Endodermal cell (in vitro differentiated cells): ENCODE results near the gene PICK1. TPM values are rescaled to one million over a fixed set of nuclear protein-coding genes. Genes with fewer than 3 reads are reported as not detected.

Source experiments
- DNase-seq: peaks from one replicate; pipeline ENCODE4 v3.0.0-alpha.2; 2017
- H3K27ac ChIP-seq: 2 replicates; pipeline ENCODE4 v1.5.1; 2013; ENCODE audit warnings: mild to moderate bottlenecking, low read depth, low read length, moderate library complexity
- H3K27me3 ChIP-seq: 2 replicates; pipeline ENCODE4 v1.6.1; 2013; ENCODE audit warnings: mild to moderate bottlenecking, low read length, moderate library complexity; ENCODE audit not compliant: insufficient read depth, control insufficient read depth, poor library complexity, severe bottlenecking
- H3K36me3 ChIP-seq: 2 replicates; pipeline ENCODE4 v1.7.0; 2013; ENCODE audit warnings: mild to moderate bottlenecking, low read length, moderate library complexity; ENCODE audit not compliant: control insufficient read depth, insufficient read depth
- H3K4me1 ChIP-seq: one replicate; pipeline ENCODE4 v1.7.0; 2013; ENCODE audit warnings: low read length; ENCODE audit not compliant: control insufficient read depth, insufficient read depth
- H3K4me3 ChIP-seq: 2 replicates; pipeline ENCODE4 v1.5.1; 2013; ENCODE audit warnings: mild to moderate bottlenecking, low read length, moderate library complexity
- H3K9ac ChIP-seq: 2 replicates; pipeline ENCODE4 v1.6.1; 2013; ENCODE audit warnings: mild to moderate bottlenecking, low read length, moderate library complexity; ENCODE audit not compliant: poor library complexity, severe bottlenecking; ENCODE audit errors: extremely low read depth
- H3K9me3 ChIP-seq: 2 replicates; pipeline ENCODE4 v1.6.1; 2013; ENCODE audit warnings: mild to moderate bottlenecking, low read length, moderate library complexity; ENCODE audit not compliant: control insufficient read depth
- H3K27ac Mint-ChIP-seq: 2 replicates; pipeline ENCODE4 v1.8.0; 2020; ENCODE audit warnings: mixed read lengths
- H3K27me3 Mint-ChIP-seq: 2 replicates; pipeline ENCODE4 v1.8.0; 2021; ENCODE audit warnings: mild to moderate bottlenecking, mixed read lengths; ENCODE audit not compliant: insufficient read depth
- H3K36me3 Mint-ChIP-seq: 2 replicates; pipeline ENCODE4 v1.8.0; 2020; ENCODE audit warnings: low read depth, mixed read lengths
- H3K4me1 Mint-ChIP-seq: 2 replicates; pipeline ENCODE4 v1.8.0; 2020; ENCODE audit warnings: mixed read lengths
- H3K4me3 Mint-ChIP-seq: 2 replicates; pipeline ENCODE4 v1.8.0; 2020; ENCODE audit warnings: mild to moderate bottlenecking, moderate library complexity, mixed read lengths
- H3K9me3 Mint-ChIP-seq: 2 replicates; pipeline ENCODE4 v1.8.0; 2020; ENCODE audit warnings: mild to moderate bottlenecking, mixed read lengths
- CTCF ChIP-seq: fragments of 200-600 bp; sonication (generic); conservative IDR thresholded peaks from 2 replicates; pipeline ENCODE4 v1.5.0; 2021; ENCODE audit warnings: antibody characterized with exemption, mild to moderate bottlenecking
- WGBS, 2 experiments: methylation state at CpG; one replicate each; pipeline versions ENCODE4 v1.1.5 to v1.1.7; 2013; ENCODE audit warnings: missing lambda C conversion rate in 2 of 2, mixed read lengths in 1 of 2; ENCODE audit not compliant: insufficient coverage in 1 of 2, insufficient read length in 1 of 2; 5-methylcytosine and 5-hydroxymethylcytosine counted together
- total RNA-seq, 2 donors: library from RNA; stranded (reverse); fragmentation: NEBNext Ultra II Directional in 1 of 2; extraction: Animal tissue kit (Norgen Biotek cat#: 25700) in 1 of 2; gene quantifications; 2 replicates in 1 of 2; 3 replicates in 1 of 2; pipeline ENCODE4 v1.2.1, GENCODE V29; 2021

The PICK1 gene
- total RNA-seq, 2 donors from 2014 or later, result 42.7 to 54.1 TPM

GRCh38 chr22:38086001-38086845 is 29.0 kb downstream of the PICK1 start:
- Histone ChIP-seq H3K4me3 (no peak overlapping the region), H3K9ac (no peak overlapping the region), H3K4me1 (peaks cover 7% of the 10 kb centered on the region), H3K27ac (no peak overlapping the region), H3K27me3 (peaks cover 15% of the 10 kb centered on the region), H3K36me3 (no peaks in the 10 kb centered on the region), H3K9me3 (no peaks in the 10 kb centered on the region)
- peaks cover 4% of the 10 kb centered on the region for H3K4me1 Mint-ChIP-seq
- H3K27me3 Mint-ChIP-seq, result peaks cover 40% of the 10 kb centered on the region
- H3K4me3 Mint-ChIP-seq, result no peak overlapping the region
- H3K36me3 Mint-ChIP-seq, result no peaks in the 10 kb centered on the region
- DNase-seq, result peak; percentile 72
- H3K27ac Mint-ChIP-seq, result no peak overlapping the region
- 87 to 91% methylated on average over 11 to 22 of the region's 25 CpGs for WGBS, 2 experiments
- TF ChIP-seq CTCF, result no peak
- no peaks in the 10 kb centered on the region for H3K9me3 Mint-ChIP-seq

DNA sequence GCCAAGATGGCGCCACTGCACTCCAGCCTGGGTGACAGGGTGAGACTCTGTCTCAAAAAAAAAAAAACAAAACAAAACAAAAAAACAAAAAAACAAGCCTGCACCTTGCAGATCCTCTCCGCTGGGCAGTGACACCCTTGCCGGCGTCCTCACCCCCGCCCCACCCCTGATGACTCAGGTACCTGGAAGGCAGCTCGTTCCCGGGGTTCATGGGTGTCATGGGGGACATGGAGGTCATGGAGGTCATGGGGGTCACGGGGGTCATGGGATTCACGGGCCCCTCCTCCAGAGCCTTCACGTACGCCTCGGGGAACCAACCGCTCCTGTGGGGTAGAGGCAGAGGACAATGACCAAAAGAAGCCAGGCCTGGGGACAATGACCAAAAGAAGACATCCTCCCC is 29.7 kb downstream of the PICK1 start:
- H3K27me3 ChIP-seq, result peaks cover 9% of the 10 kb centered on the region
- Mint-ChIP-seq H3K27ac (no peak overlapping the region), H3K4me3 (no peak overlapping the region), H3K36me3 (no peaks in the 10 kb centered on the region), H3K9me3 (no peaks in the 10 kb centered on the region), H3K27me3 (peaks cover 36% of the 10 kb centered on the region), H3K4me1 (peaks cover 4% of the 10 kb centered on the region)
- H3K36me3 ChIP-seq, result no peaks in the 10 kb centered on the region
- no peak overlapping the region for H3K27ac ChIP-seq
- no peak overlapping the region for H3K4me3 ChIP-seq
- no peak for DNase-seq
- H3K9ac ChIP-seq, result no peak overlapping the region
- peaks cover 7% of the 10 kb centered on the region for H3K4me1 ChIP-seq
- no peaks in the 10 kb centered on the region for H3K9me3 ChIP-seq
- TF ChIP-seq CTCF, result no peak
- 90 to 91% methylated on average over 12 of the region's 13 CpGs for WGBS, 2 experiments

DNA sequence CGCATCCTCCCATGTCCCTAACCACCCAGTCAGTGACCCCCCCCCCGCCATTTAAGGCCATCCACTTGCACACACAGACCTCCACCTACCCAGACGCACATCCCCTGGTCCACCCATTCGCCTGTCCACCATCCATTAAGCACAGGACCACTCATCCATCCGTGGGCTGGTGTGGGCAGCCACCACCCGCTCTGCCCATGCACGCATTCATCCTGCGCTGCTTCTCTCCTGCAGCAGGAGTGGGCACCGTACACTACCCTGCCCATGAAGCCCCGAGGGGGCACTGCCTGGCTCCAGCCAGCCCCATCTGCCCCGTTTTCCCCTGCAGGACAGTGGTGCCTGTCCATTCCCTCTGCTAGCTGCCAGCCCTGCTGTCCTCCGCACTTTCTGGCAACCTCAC is 30.7 kb downstream of the PICK1 start:
- H3K4me3 Mint-ChIP-seq, result peak overlapping the region; percentile 26
- H3K36me3 ChIP-seq, result no peaks in the 10 kb centered on the region
- WGBS, 2 experiments, result 92 to 94% methylated on average over 6 to 11 of the region's 12 CpGs
- H3K4me1 Mint-ChIP-seq, result peaks cover 4% of the 10 kb centered on the region
- H3K36me3 Mint-ChIP-seq, result no peaks in the 10 kb centered on the region
- H3K27ac Mint-ChIP-seq, result no peak overlapping the region
- no peak overlapping the region for H3K4me3 ChIP-seq
- H3K9me3 Mint-ChIP-seq, result no peaks in the 10 kb centered on the region
- no peak for TF ChIP-seq CTCF
- H3K27me3 ChIP-seq, result peaks cover 1% of the 10 kb centered on the region
- H3K9me3 ChIP-seq, result no peaks in the 10 kb centered on the region
- peaks cover 31% of the 10 kb centered on the region for H3K27me3 Mint-ChIP-seq
- no peak overlapping the region for H3K9ac ChIP-seq
- H3K4me1 ChIP-seq, result peaks cover 7% of the 10 kb centered on the region
- no peak overlapping the region for H3K27ac ChIP-seq
- DNase-seq, result no peak
